GM12878 (cell line): ENCODE measurements around the gene GXYLT1.

ENCODE experiments used
- FOS ChIP-seq: IDR thresholded peaks from 3 replicates; pipeline ENCODE4 v1.6.1; 2011; ENCODE audit warnings: borderline replicate concordance; ENCODE audit not compliant: insufficient read length; ENCODE audit errors: extremely low read depth
- LARP7 ChIP-seq: fragments of 450-650 bp; IDR thresholded peaks from 2 replicates; pipeline ENCODE4 v1.6.1; 2017; ENCODE audit warnings: mild to moderate bottlenecking
- POLR2A ChIP-seq: IDR thresholded peaks from 2 replicates; pipeline ENCODE4 v1.6.1; 2011; ENCODE audit warnings: low read depth, mild to moderate bottlenecking, low read length
- ZNF274 ChIP-seq: IDR thresholded peaks from one replicate; pipeline ENCODE4 v1.8.0; 2011; ENCODE audit not compliant: insufficient read length, insufficient read depth
- TF ChIP-seq, protein P1 (sequence below), 3 experiments: IDR thresholded peaks in 2 of 3; conservative IDR thresholded peaks in 1 of 3; 2 replicates each; pipeline ENCODE4 v1.5.1; 2011; ENCODE audit warnings: low read depth in 3 of 3, low read length in 3 of 3, mild to moderate bottlenecking in 3 of 3, control low read depth in 2 of 3, moderate library complexity in 2 of 3, inconsistent platforms in 1 of 3, mixed read lengths in 1 of 3; ENCODE audit not compliant: control insufficient read depth in 2 of 3, insufficient read depth in 1 of 3; ENCODE audit errors: extremely low read depth in 1 of 3

GRCh38 chr12:42039577-42039976 is 105.1 kb downstream of the GXYLT1 start:
- TF ChIP-seq ZNF274 = no peak
- no peak for TF ChIP-seq POLR2A
- TF ChIP-seq, protein P1, sequence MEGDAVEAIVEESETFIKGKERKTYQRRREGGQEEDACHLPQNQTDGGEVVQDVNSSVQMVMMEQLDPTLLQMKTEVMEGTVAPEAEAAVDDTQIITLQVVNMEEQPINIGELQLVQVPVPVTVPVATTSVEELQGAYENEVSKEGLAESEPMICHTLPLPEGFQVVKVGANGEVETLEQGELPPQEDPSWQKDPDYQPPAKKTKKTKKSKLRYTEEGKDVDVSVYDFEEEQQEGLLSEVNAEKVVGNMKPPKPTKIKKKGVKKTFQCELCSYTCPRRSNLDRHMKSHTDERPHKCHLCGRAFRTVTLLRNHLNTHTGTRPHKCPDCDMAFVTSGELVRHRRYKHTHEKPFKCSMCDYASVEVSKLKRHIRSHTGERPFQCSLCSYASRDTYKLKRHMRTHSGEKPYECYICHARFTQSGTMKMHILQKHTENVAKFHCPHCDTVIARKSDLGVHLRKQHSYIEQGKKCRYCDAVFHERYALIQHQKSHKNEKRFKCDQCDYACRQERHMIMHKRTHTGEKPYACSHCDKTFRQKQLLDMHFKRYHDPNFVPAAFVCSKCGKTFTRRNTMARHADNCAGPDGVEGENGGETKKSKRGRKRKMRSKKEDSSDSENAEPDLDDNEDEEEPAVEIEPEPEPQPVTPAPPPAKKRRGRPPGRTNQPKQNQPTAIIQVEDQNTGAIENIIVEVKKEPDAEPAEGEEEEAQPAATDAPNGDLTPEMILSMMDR (IDR thresholded peaks at IDR 0.05 in 2 of 3, conservative IDR thresholded peaks at IDR 0.05 in 1 of 3; ENCODE audit: control insufficient read depth in 2 of 3, extremely low read depth in 1 of 3, insufficient read depth in 1 of 3, low read depth in 3 of 3, low read length in 3 of 3) = no peak
- no peak for TF ChIP-seq FOS
- TF ChIP-seq LARP7 = no peak
